Measurements from ENCODE around the gene SULT1E1. TPM values are rescaled to one million over a fixed set of nuclear protein-coding genes. Genes with fewer than 3 reads are reported as not detected.

The SULT1E1 gene
- total RNA-seq, 3 donors from 2014 or later: 0.59 to 0.66 TPM; not detected in 1

DNA sequence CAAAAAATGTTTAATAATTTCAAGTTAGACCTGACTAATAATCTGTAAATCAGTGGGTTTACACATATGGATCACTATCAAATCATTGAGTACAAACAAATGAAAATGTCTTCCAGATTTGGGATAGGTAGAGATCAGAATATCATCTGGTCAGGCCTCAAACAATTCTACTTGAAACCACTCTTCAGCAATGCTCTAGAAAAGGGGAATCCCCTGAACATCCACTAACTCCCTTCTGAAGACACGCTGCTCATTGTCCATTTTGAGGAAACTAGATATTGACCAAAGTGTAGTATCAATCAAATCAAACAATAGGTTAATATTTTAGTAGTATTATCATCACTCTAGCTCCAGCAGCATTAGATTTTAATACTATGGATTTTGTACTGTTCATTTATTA, 46.3 kb downstream of the SULT1E1 start:
- H3K36me3 ChIP-seq: no peaks in the 10 kb centered on the region
- no peak overlapping the region for H3K4me3 ChIP-seq
- DNase-seq (ENCODE audit: low spot score in 2 of 2): no peak
- H3K27me3 ChIP-seq: no peaks in the 10 kb centered on the region
- TF ChIP-seq POLR2AphosphoS5 (IDR thresholded peaks at IDR 0.05) (no peak), POLR2A (IDR thresholded peaks at IDR 0.05) (no peak), CTCF (IDR thresholded peaks at IDR 0.05) (no peak)
- intact Hi-C loops (cut with DNase I; ENCODE audit: low total_unique reads): no loop called here
- H3K27ac ChIP-seq: no peak overlapping the region
- no peaks in the 10 kb centered on the region for H3K9me3 ChIP-seq
- no peaks in the 10 kb centered on the region for H3K4me1 ChIP-seq

GRCh38 chr4:69811166-69811565, 48.8 kb downstream of the SULT1E1 start:
- DNase-seq (ENCODE audit: low spot score in 2 of 2): no peak
- intact Hi-C loops (cut with DNase I; ENCODE audit: low total_unique reads): no loop called here
- H3K27me3 ChIP-seq: no peaks in the 10 kb centered on the region
- H3K36me3 ChIP-seq: no peaks in the 10 kb centered on the region
- TF ChIP-seq POLR2AphosphoS5 (IDR thresholded peaks at IDR 0.05): no peak
- no peak for TF ChIP-seq POLR2A (IDR thresholded peaks at IDR 0.05)
- no peak for TF ChIP-seq CTCF (IDR thresholded peaks at IDR 0.05)
- H3K4me3 ChIP-seq: no peak overlapping the region
- H3K4me1 ChIP-seq: no peaks in the 10 kb centered on the region
- H3K27ac ChIP-seq: no peak overlapping the region
- no peaks in the 10 kb centered on the region for H3K9me3 ChIP-seq

DNA sequence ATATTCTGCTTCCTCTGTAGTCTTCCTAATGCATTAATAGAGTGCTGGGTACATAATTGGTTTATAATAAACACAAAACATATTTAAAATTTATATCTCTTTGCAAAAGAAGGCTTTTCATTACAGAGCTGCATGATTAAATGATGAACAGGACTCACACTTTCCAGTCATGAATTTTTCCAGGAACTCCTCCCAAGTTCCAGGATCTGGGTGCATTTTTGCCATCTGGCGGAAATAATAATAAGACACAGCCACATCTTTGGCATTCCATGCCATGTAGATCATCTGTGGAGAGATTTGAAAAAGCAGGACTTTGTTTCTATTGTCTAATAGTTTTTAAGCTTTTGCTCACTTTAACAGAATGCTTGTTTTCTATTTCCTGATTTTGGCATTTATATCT, 59.3 kb downstream of the SULT1E1 start:
- Histone ChIP-seq H3K27me3 (no peaks in the 10 kb centered on the region), H3K36me3 (no peaks in the 10 kb centered on the region), H3K27ac (no peak overlapping the region), H3K4me1 (no peaks in the 10 kb centered on the region), H3K9me3 (no peaks in the 10 kb centered on the region), H3K4me3 (no peak overlapping the region)
- intact Hi-C loops (cut with DNase I; ENCODE audit: low total_unique reads): no loop called here
- no peak for DNase-seq (ENCODE audit: low spot score in 2 of 2)
- TF ChIP-seq POLR2AphosphoS5 (IDR thresholded peaks at IDR 0.05) (no peak), POLR2A (IDR thresholded peaks at IDR 0.05) (no peak), CTCF (IDR thresholded peaks at IDR 0.05) (no peak)

DNA sequence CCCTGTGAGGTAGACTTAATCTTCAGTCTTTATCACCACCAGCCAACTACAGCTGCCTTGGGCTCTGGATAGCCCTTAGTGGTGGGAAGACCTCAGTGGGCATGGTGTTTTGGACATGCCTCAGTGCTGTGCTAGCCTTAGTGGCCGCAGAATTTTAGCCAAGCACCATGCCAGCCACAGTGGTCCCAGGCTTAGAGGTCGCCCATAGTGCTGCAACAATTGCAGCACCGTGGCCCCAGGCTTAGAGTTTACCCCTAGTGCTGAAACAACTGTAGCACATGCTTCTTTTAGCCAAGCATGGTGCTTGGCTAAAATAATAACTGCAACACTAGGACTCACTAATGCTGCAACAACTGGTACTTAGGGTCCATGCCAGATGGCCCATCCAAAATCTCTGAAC, 60.6 kb downstream of the SULT1E1 start:
- H3K9me3 ChIP-seq: no peaks in the 10 kb centered on the region
- H3K27me3 ChIP-seq: no peaks in the 10 kb centered on the region
- TF ChIP-seq POLR2A (IDR thresholded peaks at IDR 0.05): no peak
- no peak for TF ChIP-seq CTCF (IDR thresholded peaks at IDR 0.05)
- TF ChIP-seq POLR2AphosphoS5 (IDR thresholded peaks at IDR 0.05): no peak
- no peak overlapping the region for H3K4me3 ChIP-seq
- no peak overlapping the region for H3K27ac ChIP-seq
- no peaks in the 10 kb centered on the region for H3K36me3 ChIP-seq
- intact Hi-C loops (cut with DNase I; ENCODE audit: low total_unique reads): no loop called here
- no peaks in the 10 kb centered on the region for H3K4me1 ChIP-seq
- DNase-seq (ENCODE audit: low spot score in 2 of 2): no peak

DNA sequence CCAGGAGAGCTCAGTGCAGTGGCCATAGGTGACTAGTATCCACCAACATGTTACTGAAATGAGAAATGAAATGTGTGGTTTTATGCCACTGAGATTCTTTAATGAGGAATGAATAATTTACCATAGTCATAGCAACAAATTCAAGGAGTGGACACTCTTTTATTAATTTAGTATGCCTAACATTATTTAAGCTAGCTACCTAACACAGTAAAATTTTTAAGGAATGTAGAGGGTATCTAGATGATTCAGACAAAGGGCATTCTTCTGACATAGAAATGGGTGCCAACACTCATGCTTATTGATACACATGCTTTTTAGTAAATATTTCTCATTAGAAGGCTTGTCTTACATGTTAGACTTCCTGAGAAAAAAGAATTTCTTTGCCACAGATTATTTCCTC, 66.2 kb downstream of the SULT1E1 start:
- Histone ChIP-seq H3K4me1 (no peaks in the 10 kb centered on the region), H3K4me3 (no peak overlapping the region), H3K27ac (no peak overlapping the region), H3K9me3 (no peaks in the 10 kb centered on the region), H3K36me3 (no peaks in the 10 kb centered on the region), H3K27me3 (no peaks in the 10 kb centered on the region)
- TF ChIP-seq CTCF (IDR thresholded peaks at IDR 0.05) (no peak), POLR2AphosphoS5 (IDR thresholded peaks at IDR 0.05) (no peak), POLR2A (IDR thresholded peaks at IDR 0.05) (no peak)
- no peak for DNase-seq (ENCODE audit: low spot score in 2 of 2)
- intact Hi-C loops (cut with DNase I; ENCODE audit: low total_unique reads): no loop called here

Other genes with a start within 250 kb of the SULT1E1 start
- gene UGT2A2, start 220.5 kb downstream of the SULT1E1 start, total RNA-seq: not detected
- gene UGT2A1, start 206.9 kb downstream of the SULT1E1 start, total RNA-seq: not detected
- gene SULT1B1, start 99.5 kb downstream of the SULT1E1 start, total RNA-seq: 1 to 10 TPM in 2 of 3 donors, under 1 TPM in 1; 0.88 to 1.6 (median 1.4) TPM
- 1 to 10 TPM; 1.0 to 6.7 (median 2.9) TPM for gene CSN1S1, start 70.9 kb upstream of the SULT1E1 start, total RNA-seq
- gene CSN2, start 105.6 kb upstream of the SULT1E1 start, total RNA-seq: not detected
- gene STATH, start 135.8 kb upstream of the SULT1E1 start, total RNA-seq: not detected
- gene HTN3, start 168.3 kb upstream of the SULT1E1 start, total RNA-seq: not detected
- not detected for gene HTN1, start 190.3 kb upstream of the SULT1E1 start, total RNA-seq

All from breast epithelium (tissue), 4 donors.